PFSK-1 (cell line): Measurements from ENCODE around the gene SNX8.

ENCODE experiments used
- FOXP2 ChIP-seq: optimal IDR thresholded peaks from 2 replicates; pipeline ENCODE3; 2011; ENCODE audit warnings: borderline replicate concordance, control low read depth, inconsistent platforms; ENCODE audit not compliant: insufficient read depth; ENCODE audit errors: extremely low read length, extremely low read depth
- POLR2AphosphoS5 ChIP-seq: IDR thresholded peaks from 2 replicates; pipeline ENCODE4 v1.6.1; 2012; ENCODE audit warnings: low read depth, mild to moderate bottlenecking, control low read depth, low read length, moderate library complexity
- SIN3A ChIP-seq: IDR thresholded peaks from 2 replicates; pipeline ENCODE4 v1.6.1; 2012; ENCODE audit warnings: mild to moderate bottlenecking, low read length, moderate library complexity, borderline replicate concordance; ENCODE audit not compliant: insufficient read depth
- TAF1 ChIP-seq: IDR thresholded peaks from 2 replicates; pipeline ENCODE4 v1.6.1; 2012; ENCODE audit warnings: low read length, control low read depth, borderline replicate concordance; ENCODE audit not compliant: insufficient read depth
- TF ChIP-seq, protein P1 (sequence below), 2 experiments: IDR thresholded peaks; 2 replicates each; pipeline versions ENCODE4 v1.6.1 to v1.8.0; 2011 to 2012; ENCODE audit warnings: low read depth in 2 of 2, low read length in 2 of 2, control low read depth in 1 of 2, inconsistent platforms in 1 of 2, mild to moderate bottlenecking in 1 of 2, moderate library complexity in 1 of 2; ENCODE audit not compliant: insufficient read depth in 1 of 2

SNX8 gene

DNA sequence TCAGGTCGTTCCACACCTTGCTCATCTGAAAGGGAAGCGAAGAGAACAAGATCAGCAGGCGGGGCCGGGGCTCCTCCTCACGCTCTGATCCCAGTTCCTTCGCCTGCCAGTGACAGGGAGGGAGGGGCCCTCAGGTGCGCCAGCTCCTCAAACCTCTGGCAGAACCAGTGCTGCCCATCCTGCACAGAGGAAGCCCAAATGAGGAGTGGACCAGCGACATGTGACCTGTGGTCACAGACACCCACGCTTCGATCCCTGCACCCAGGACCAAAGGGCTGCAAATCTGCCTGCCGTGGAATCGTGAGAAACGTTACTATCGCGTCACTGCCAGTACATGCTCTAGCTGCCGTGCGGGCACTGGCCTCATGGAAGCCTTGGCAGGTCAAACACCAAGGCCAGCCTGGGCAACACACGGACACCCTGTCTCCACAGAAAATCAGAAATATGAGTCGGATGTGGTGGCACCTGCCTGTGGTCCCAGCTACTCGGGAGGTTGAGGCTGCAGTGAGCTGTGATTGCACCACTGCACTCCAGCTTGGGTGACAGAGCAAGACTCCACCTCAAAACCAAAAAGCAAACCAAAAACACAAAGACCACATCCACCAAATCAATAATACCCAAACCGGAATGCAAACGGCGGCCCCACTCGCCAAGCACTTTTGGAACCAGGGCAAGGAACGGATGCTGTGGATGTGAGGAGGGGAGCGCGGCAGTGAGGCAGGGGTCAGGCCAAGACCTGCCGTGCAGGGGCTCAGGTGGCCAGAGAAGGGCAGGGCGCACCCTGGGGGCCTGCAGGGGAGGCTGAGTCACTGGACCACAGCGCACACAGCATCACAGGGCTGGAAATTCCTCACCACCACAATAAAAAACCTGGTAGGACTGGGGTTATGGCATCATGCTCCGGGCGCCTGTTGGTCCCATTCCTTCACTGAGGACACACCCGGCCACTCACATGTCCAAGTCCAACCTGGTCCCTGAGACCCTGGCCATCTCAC lies 58.8 kb downstream of the SNX8 start:
- TF ChIP-seq, protein P1, sequence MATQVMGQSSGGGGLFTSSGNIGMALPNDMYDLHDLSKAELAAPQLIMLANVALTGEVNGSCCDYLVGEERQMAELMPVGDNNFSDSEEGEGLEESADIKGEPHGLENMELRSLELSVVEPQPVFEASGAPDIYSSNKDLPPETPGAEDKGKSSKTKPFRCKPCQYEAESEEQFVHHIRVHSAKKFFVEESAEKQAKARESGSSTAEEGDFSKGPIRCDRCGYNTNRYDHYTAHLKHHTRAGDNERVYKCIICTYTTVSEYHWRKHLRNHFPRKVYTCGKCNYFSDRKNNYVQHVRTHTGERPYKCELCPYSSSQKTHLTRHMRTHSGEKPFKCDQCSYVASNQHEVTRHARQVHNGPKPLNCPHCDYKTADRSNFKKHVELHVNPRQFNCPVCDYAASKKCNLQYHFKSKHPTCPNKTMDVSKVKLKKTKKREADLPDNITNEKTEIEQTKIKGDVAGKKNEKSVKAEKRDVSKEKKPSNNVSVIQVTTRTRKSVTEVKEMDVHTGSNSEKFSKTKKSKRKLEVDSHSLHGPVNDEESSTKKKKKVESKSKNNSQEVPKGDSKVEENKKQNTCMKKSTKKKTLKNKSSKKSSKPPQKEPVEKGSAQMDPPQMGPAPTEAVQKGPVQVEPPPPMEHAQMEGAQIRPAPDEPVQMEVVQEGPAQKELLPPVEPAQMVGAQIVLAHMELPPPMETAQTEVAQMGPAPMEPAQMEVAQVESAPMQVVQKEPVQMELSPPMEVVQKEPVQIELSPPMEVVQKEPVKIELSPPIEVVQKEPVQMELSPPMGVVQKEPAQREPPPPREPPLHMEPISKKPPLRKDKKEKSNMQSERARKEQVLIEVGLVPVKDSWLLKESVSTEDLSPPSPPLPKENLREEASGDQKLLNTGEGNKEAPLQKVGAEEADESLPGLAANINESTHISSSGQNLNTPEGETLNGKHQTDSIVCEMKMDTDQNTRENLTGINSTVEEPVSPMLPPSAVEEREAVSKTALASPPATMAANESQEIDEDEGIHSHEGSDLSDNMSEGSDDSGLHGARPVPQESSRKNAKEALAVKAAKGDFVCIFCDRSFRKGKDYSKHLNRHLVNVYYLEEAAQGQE (IDR thresholded peaks at IDR 0.05; ENCODE audit: insufficient read depth in 1 of 2, low read depth in 2 of 2, low read length in 2 of 2), result no peak
- TF ChIP-seq TAF1 (no peak), POLR2AphosphoS5 (no peak), FOXP2 (no peak), SIN3A (no peak)

DNA sequence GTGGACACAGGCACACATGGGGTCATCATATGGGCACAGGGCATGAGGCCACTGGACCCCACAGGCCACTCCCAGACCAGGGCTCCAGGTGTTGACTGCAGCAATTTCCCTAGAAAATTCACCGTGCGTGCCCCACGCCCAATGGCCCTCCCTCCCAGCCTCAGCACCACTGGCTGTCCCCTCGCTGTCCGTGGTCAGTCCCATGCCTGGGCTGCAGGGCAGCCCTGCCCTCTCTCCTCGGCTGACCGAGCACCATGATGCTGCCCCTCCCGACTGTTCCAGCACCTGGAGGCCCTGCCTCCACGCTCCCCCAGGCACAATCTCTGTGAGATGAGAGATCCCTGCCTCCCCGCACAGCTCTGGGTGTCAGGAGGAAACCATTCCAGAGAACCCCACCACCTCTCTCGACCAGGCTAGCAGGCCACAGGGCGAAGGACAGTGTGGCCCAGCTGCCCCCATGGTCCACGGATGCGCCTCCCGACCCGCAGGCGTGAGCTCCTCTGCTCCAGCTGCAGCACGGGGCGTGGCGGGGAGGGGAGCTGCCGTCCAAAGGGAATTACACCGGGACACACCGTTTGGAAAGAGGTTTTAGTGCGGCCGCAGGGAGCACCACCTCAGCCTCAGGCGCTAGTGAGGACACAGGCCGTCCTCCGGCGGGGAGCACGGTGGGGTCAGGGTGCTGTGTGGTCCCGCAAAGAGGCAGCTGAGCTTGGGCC lies 59.7 kb downstream of the SNX8 start:
- TF ChIP-seq SIN3A (no peak), TAF1 (no peak), FOXP2 (no peak), POLR2AphosphoS5 (no peak)
- TF ChIP-seq, protein P1 (IDR thresholded peaks at IDR 0.05; ENCODE audit: insufficient read depth in 1 of 2, low read depth in 2 of 2, low read length in 2 of 2), result no peak

DNA sequence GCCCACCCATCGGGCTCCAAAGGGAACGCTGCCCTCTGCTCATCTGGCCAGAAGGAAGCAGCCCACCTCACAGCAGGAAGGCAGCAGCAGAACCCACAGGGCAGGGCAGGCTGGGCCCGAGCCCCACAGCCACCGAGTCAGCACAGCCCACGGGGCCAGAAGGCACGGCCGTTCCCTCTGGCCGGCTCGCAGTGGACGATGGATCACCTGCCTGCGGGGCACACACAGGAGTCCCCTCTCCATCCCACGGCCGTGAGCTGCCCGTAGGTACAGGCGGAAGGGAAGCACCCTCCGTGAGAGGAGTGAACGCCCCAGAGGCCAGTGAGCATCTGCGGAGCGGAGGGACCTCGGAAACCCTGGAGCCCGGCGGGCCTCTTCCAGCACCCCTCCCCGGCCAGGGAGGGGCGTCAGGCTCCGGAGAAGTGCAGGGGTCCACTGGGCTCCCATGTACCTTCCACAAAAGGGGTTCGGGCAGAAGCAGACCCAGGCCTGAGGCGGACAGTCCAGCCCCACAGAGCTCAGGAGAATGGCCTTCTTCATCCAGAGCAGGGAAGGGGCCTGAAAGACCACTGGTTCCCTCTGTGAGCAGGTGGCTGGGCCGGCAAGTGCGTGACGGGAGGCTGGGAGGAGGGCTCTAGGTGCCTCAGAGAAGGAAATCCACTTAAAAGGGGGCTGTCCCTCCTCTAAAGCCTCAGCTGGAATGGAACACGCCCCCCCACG lies 60.6 kb downstream of the SNX8 start:
- TF ChIP-seq, protein P1 (IDR thresholded peaks at IDR 0.05; ENCODE audit: insufficient read depth in 1 of 2, low read depth in 2 of 2, low read length in 2 of 2), result no peak
- TF ChIP-seq POLR2AphosphoS5, result no peak
- TF ChIP-seq FOXP2, result no peak
- TF ChIP-seq SIN3A, result no peak
- TF ChIP-seq TAF1, result no peak

DNA sequence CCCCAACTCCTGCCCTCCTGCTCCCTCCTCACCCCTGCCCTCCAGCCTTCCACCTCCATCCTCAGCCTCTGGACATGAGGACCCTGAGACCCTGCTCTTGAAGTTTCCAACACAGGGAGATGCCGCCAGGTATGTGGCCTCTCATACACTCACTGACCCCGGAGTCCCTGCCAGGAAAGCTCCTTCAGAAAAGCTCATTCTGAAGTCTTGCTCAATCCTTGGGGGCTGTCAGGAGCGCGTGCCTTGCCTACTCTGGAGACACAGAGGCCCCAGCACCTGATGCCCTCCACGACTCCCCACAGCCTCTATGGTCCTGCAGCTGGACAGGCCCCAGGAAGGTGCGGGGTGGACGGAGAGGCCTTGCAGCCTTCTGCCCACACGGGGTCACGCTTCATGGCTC lies 61.2 kb downstream of the SNX8 start:
- no peak for TF ChIP-seq POLR2AphosphoS5
- no peak for TF ChIP-seq FOXP2
- TF ChIP-seq, protein P1 (IDR thresholded peaks at IDR 0.05; ENCODE audit: insufficient read depth in 1 of 2, low read depth in 2 of 2, low read length in 2 of 2), result no peak
- TF ChIP-seq SIN3A, result no peak
- TF ChIP-seq TAF1, result no peak
